HG02763 (cell line): Measurements from ENCODE around the gene MSH4.
"Not testable (repeated sequence)": the region's sequence is repeated elsewhere in the genome, so short reads cannot be mapped to it uniquely, and the experiment has no call there.

Experiments
- ATAC-seq: cut with Tn5 transposase; IDR thresholded peaks from one replicate; pipeline ENCODE4 v1.9.1; 2021; ENCODE audit warnings: mild to moderate bottlenecking, moderate library complexity; ENCODE audit not compliant: unreplicated experiment

MSH4 gene

GRCh38 chr1:75796376-75797272 lies at the start of gene MSH4:
Gene MSH4, plus strand, starts transcription at chr1:75796882. Its CDS starts 104 bp downstream, at chr1:75796986.
- no peak for ATAC-seq

GRCh38 chr1:75757210-75757609 lies 39.5 kb upstream of the MSH4 start:
- not testable (repeated sequence) for ATAC-seq

- ATAC-seq = not testable (repeated sequence)
Measured at GRCh38 chr1:75758543-75758942, 38.1 kb upstream of the MSH4 start.

DNA sequence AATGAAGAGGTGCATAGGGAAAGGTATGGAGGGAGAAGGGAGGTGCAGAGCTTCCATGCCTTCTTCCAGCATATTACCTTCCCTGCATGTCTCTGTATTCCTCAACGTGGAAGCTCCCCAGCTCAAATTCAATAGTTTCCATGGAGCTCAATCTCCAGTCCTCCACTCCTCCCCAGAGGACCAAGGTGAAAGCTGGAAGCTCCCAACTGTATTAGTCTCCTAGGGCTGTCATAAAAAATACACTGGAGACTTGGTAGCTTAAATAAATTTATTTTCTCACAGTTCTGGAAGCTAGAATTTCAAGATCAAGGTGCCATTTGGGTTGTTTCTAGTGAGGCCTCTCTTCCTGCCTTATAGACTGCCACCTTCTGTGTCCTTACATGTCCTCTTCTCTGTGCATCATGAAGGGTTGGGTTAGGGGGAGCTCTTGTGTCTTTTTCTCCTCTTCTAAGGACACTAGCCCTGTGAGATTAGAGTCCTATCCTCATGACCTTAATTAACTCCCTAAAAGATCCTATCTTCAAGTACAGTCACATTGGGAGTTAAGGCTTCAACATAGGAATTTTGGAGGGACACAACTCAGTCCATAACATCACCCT lies 32.5 kb upstream of the MSH4 start:
- ATAC-seq = no peak

- ATAC-seq = no peak
Measured at GRCh38 chr1:75765697-75766355, 30.9 kb upstream of the MSH4 start.

GRCh38 chr1:75768016-75768415 lies 28.7 kb upstream of the MSH4 start:
- no peak for ATAC-seq

GRCh38 chr1:75770761-75771160 lies 25.9 kb upstream of the MSH4 start:
- ATAC-seq = no peak

GRCh38 chr1:75771978-75772377 lies 24.7 kb upstream of the MSH4 start:
- ATAC-seq = no peak

DNA sequence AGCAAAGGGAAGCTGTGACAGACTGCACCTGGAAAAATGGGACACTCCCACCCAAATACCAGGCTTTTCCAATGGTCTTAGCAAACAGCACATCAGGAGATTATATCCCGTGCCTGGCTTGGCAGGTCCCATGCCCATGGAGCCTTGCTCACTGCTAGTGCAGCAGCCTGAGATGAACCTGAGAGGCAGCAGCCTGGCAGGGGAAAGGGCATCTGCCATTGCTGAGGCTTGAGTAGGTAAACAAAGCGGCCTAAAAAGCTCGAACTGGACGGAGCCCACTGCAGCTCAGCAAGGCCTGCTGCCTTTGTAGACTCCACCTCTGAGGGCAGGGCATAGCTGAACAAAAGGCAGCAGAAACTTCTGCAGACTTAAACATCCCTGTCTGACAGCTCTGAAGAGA lies 18.9 kb upstream of the MSH4 start:
- not testable (repeated sequence) for ATAC-seq

- not testable (repeated sequence) for ATAC-seq
Measured at GRCh38 chr1:75778694-75779093, 18.0 kb upstream of the MSH4 start.

DNA sequence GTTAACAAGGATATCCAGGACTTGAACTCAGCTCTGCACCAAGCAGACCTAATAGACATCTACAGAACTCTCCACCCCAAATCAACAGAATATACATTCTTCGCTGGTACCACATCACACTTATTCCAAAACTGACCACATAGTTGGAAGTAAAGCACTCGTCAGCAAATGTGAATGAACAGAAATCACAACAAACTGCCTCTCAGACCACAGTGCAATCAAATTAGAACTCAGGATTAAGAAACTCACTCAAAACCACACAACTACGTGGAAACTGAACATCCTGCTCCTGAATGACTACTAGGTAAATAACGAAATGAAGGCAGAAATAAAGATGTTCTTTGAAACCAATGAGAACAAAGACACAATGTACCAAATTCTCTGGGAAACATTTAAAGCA lies 16.5 kb upstream of the MSH4 start:
- not testable (repeated sequence) for ATAC-seq

- not testable (repeated sequence) for ATAC-seq
Measured at GRCh38 chr1:75783920-75784319, 12.8 kb upstream of the MSH4 start.

DNA sequence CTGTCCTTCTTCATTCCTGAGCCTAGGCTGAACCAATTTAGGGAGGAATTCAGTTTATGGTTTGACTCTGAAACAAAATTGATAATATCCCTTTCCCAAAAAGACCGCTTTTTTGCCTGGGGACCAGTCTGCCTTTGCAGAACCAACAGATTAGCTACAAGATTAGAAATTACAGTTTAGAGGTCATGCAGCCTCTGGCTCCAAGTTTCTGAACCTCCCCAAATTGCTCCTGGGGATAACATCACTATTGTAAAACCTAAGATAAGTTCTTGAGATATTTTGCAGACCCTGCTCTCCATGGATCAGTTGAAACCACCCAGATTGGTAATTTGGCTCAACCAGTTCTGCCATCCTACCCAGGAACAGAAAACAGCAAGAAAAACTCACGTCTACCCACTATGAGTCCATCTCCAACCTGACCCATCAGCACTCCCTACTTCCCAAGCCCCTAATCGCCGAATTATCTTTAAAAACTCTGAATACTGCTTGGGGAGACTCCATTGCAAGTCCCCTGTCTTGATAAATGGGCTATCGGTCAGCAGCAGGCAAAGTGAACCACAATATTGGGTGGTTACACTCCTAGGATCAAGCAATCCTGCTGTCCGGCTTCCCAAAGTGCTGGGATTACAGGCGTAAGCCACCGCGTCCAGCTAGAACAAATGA lies 11.2 kb upstream of the MSH4 start:
- peak; percentile 15 for ATAC-seq

DNA sequence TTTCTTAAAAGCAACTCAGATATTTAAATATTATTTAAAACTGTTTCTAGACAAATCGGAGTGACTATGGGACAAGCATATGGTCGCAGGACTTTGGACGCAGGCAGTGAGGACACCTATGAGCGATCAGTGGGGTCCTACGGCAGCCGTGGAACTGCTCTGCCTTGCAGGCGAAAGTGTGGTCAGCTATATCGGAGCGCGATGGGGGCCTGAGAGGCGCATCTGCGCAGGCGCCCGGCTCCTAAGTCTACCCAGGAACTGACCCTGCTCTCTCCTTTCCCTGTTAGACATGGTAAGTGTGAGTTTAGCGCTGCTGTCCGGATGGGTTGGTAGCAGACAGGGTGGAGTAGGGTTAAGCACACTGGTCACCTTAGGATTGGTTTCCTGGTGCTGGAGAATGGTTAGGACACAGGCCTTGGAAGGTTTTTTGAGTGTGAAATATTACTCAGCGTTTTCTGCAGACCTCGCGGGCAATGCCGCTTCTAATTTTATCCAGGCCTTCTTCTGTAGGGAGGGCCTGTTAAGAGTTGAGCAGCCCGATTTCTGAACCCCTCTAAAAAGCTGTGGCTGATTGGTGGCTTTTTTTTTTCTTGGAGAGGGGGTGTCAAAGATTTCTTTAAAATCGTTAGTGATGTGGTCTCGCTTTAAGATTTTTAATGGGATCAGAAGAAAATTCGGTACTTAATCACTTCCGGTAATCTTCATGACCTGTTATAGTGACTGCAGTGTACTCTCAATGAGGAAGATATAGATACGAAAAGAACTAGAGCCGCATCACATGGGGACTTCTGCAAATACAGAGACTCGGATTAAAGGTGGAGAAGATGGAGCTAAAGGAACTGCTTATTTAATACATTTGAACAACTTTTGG lies 10.5 kb upstream of the MSH4 start, which contains the start of gene RABGGTB:
TSS of gene RABGGTB (plus strand) at position 274 of the 871 bp plus-strand sequence. CDS start at position 290, 16 bp downstream.
- ATAC-seq = peak; percentile 75

GRCh38 chr1:75786901-75787493 lies 9.7 kb upstream of the MSH4 start:
- ATAC-seq = no peak

DNA sequence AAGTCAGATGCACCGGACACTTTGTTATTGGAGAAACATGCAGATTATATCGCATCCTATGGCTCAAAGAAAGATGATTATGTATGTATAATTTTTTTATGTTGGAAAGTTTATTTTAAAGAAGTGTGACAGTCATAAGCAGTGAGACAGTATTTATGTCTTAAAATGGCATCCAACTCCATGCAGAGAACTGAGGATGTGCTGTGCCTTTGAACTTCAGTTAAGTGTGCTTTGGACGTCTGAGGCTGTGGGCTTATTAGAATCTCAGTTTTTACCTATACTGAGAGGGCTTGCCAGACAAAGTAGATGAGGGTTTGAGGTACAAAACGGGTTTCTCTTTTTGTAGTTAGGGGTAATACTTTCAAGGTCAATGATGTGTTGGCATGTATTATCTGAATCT lies 9.2 kb upstream of the MSH4 start:
- no peak for ATAC-seq

DNA sequence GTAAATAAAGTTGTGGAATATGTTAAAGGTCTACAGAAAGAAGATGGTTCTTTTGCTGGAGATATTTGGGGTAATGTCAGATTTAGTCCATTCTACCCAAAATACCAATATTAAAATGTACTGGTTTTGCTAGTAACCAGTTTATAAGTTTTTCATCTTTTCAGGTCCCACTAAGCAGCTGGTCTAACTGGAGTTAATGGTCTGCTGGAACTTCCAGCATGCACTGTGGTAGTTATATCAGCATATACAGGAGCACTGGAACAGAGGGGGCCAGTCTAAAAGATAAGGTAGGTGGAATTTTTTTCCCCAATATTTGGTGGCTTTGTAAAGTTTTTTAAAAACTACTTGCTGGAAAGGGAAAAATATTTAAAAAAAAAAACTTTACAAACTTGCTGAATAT lies 6.7 kb upstream of the MSH4 start:
- ATAC-seq = no peak

DNA sequence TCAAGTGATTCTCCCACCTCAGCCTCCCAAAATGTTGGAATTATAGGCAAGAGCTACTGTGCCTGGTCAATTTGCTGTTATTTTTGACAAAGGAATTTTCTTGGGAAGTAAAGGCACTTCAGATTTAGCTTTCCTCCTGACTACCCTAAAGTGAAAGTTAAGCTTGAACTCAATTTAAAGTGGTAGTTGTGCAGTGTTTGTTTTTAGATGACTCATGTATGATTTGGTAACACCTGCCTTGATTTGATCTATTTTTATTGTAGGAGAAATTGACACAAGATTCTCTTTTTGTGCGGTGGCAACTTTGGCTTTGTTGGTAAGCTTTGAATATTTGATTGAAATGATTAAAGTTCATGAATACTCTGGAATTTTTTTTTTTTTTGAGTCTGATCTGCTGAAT lies 5.7 kb upstream of the MSH4 start:
- no peak for ATAC-seq

DNA sequence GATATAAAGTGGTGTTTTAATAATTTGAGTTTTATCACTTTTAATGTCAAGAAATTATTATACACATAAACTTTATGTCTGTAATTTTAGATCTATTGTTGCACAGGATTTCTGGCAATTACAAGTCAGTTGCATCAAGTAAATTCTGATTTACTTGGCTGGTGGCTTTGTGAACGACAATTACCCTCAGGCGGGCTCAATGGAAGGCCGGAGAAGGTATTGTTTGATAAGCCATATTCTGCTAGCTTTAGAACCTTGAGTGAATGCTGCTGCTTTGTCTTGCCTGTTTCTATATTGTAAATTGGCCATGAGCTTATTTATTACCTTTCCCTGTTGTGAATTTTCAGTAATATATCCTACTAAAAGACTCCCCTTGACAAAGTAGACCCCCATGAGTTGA lies 4.6 kb upstream of the MSH4 start:
- ATAC-seq = no peak

DNA sequence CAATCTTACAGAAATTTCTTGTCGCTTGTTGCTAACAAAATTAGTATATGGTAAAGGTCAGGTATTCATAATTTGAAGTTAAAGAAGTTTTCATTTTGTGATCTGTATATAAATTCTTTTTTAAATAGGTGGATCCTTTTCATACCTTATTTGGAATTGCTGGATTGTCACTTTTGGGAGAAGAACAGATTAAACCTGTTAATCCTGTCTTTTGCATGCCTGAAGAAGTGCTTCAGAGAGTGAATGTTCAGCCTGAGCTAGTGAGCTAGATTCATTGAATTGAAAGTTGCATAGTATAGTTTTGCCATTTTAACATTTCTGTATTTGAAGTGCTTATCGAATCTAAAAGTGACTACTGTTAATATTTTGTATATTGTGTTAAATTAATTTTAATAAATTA lies 2.3 kb upstream of the MSH4 start:
- ATAC-seq = no peak
